ENCODE results near the gene LBH.

DNA sequence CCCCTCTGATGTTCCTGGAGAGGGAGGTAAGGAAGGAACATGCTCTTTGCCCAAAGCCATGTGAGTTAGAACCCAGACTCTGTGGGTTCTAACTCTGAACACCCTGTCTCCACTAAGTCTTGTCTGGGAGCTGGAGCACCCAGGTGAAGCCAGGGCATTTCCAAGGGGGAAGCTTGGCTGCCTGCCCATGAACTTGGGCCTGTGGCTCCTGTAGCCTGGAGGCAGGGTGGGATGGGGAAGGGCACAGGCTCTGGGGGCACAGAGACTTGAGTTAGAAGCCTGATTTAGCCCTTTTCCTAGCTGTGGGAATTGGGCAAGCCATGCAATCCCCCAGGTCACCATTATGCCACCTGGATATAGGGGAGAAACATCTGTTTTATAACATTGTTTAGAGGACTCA is 65.2 kb downstream of the LBH start:
- TF ChIP-seq, protein P1, sequence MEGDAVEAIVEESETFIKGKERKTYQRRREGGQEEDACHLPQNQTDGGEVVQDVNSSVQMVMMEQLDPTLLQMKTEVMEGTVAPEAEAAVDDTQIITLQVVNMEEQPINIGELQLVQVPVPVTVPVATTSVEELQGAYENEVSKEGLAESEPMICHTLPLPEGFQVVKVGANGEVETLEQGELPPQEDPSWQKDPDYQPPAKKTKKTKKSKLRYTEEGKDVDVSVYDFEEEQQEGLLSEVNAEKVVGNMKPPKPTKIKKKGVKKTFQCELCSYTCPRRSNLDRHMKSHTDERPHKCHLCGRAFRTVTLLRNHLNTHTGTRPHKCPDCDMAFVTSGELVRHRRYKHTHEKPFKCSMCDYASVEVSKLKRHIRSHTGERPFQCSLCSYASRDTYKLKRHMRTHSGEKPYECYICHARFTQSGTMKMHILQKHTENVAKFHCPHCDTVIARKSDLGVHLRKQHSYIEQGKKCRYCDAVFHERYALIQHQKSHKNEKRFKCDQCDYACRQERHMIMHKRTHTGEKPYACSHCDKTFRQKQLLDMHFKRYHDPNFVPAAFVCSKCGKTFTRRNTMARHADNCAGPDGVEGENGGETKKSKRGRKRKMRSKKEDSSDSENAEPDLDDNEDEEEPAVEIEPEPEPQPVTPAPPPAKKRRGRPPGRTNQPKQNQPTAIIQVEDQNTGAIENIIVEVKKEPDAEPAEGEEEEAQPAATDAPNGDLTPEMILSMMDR (IDR thresholded peaks at IDR 0.05), result no peak
- TF ChIP-seq POLR2A (IDR thresholded peaks at IDR 0.05), result no peak

Data from thyroid gland (tissue), 4 donors.